Neural cell (in vitro differentiated cells): ENCODE data around the gene KLHL42. TPM values are rescaled to one million over a fixed set of nuclear protein-coding genes. Genes with fewer than 3 reads are reported as not detected.

ENCODE experiments used
- H2AFZ ChIP-seq: fragments of 200-600, 300-800 bp; sonication (generic), shearing (Covaris generic); 2 replicates; pipeline ENCODE4 v1.6.0; 2014; ENCODE audit warnings: low read depth, mild to moderate bottlenecking, antibody characterized with exemption, low read length, moderate library complexity
- H3F3A ChIP-seq: fragments of 200-600 bp; shearing (Covaris generic); 2 replicates; pipeline ENCODE4 v1.6.1; 2016; ENCODE audit warnings: mild to moderate bottlenecking, moderate library complexity, mixed read lengths, antibody characterized with exemption, low read length; ENCODE audit not compliant: insufficient read depth, poor library complexity, severe bottlenecking
- H3K27ac ChIP-seq: fragments of 200-600, 300-800 bp; sonication (generic), shearing (Covaris generic); 2 replicates; pipeline ENCODE4 v1.5.1; 2014; ENCODE audit warnings: mild to moderate bottlenecking, low read length, moderate library complexity
- H3K27me3 ChIP-seq: fragments of 300-800, 200-600 bp; sonication (generic), shearing (Covaris generic); 2 replicates; pipeline ENCODE4 v1.6.0; 2014; ENCODE audit warnings: mild to moderate bottlenecking, low read depth, low read length, moderate library complexity; ENCODE audit not compliant: insufficient read depth
- H3K36me3 ChIP-seq: fragments of 300-800, 200-600 bp; sonication (generic), shearing (Covaris generic); 2 replicates; pipeline ENCODE4 v1.5.1; 2014; ENCODE audit warnings: mild to moderate bottlenecking, antibody characterized with exemption, low read length, moderate library complexity; ENCODE audit not compliant: insufficient read depth
- H3K4me2 ChIP-seq: fragments of 300-800, 200-600 bp; sonication (generic), shearing (Covaris generic); 2 replicates; pipeline ENCODE4 v1.6.0; 2014; ENCODE audit warnings: mild to moderate bottlenecking, low read length
- H3K4me3 ChIP-seq: fragments of 300-800, 200-600 bp; sonication (generic), shearing (Covaris generic); 2 replicates; pipeline ENCODE4 v1.5.1; 2014; ENCODE audit warnings: mild to moderate bottlenecking, low read length, moderate library complexity
- H3K79me2 ChIP-seq: fragments of 200-600 bp; shearing (Covaris generic); replicated peaks from 2 replicates; pipeline ENCODE4 v1.6.0; 2014; ENCODE audit warnings: mild to moderate bottlenecking, low read length, moderate library complexity; ENCODE audit not compliant: insufficient read depth
- H3K9ac ChIP-seq: fragments of 300-800, 200-600 bp; sonication (generic), shearing (Covaris generic); 2 replicates; pipeline ENCODE4 v1.6.1; 2016; ENCODE audit warnings: mild to moderate bottlenecking, low read length, mixed read lengths
- H3K9me2 ChIP-seq: fragments of 200-600 bp; shearing (Covaris generic); 2 replicates; pipeline ENCODE4 v1.6.1; 2016; ENCODE audit warnings: mild to moderate bottlenecking, low read length, mixed read lengths; ENCODE audit not compliant: insufficient read depth
- H3K9me3 ChIP-seq: fragments of 200-600, 300-800 bp; sonication (generic), shearing (Covaris generic); 2 replicates; pipeline ENCODE4 v1.6.1; 2016; ENCODE audit warnings: mild to moderate bottlenecking, mixed run types, low read length, moderate library complexity, mixed read lengths
- H4K20me1 ChIP-seq: fragments of 200-600 bp; shearing (Covaris generic); 2 replicates; pipeline ENCODE4 v1.6.1; 2016; ENCODE audit warnings: mild to moderate bottlenecking, mixed run types; ENCODE audit not compliant: insufficient read depth
- CTCF ChIP-seq: fragments of 450-650 bp; IDR thresholded peaks from 2 replicates; pipeline ENCODE4 v1.5.1; 2014; ENCODE audit warnings: antibody characterized with exemption, mild to moderate bottlenecking, moderate library complexity; ENCODE audit not compliant: poor library complexity, severe bottlenecking
- EP300 ChIP-seq: fragments of 450-650 bp; conservative IDR thresholded peaks from 2 replicates; pipeline ENCODE4 v1.6.1; 2014; ENCODE audit warnings: antibody characterized with exemption, mild to moderate bottlenecking, moderate library complexity; ENCODE audit not compliant: poor library complexity, severe bottlenecking
- EZH2 ChIP-seq: fragments of 200-600, 300-800 bp; shearing (Covaris generic), sonication (generic); IDR thresholded peaks from 2 replicates; pipeline ENCODE4 v1.6.1; 2014; ENCODE audit warnings: antibody characterized with exemption, low read length, borderline replicate concordance, mild to moderate bottlenecking; ENCODE audit not compliant: insufficient read depth, poor library complexity, severe bottlenecking
- MXI1 ChIP-seq: fragments of 450-650 bp; conservative IDR thresholded peaks from 2 replicates; pipeline ENCODE4 v1.6.1; 2014; ENCODE audit warnings: antibody characterized with exemption, mild to moderate bottlenecking; ENCODE audit not compliant: poor library complexity, severe bottlenecking
- POLR2AphosphoS5 ChIP-seq: IDR thresholded peaks from 2 replicates; pipeline ENCODE4 v1.6.1; 2012
- RAD21 ChIP-seq: fragments of 450-650 bp; conservative IDR thresholded peaks from 2 replicates; pipeline ENCODE4 v1.6.1; 2014; ENCODE audit warnings: antibody characterized with exemption, mild to moderate bottlenecking, moderate library complexity
- REST ChIP-seq: IDR thresholded peaks from 2 replicates; pipeline ENCODE4 v1.6.1; 2012; ENCODE audit warnings: borderline replicate concordance
- SMC3 ChIP-seq: fragments of 450-650 bp; conservative IDR thresholded peaks from 2 replicates; pipeline ENCODE4 v1.6.1; 2014; ENCODE audit warnings: antibody characterized with exemption, mild to moderate bottlenecking, moderate library complexity; ENCODE audit not compliant: poor library complexity
- TAF1 ChIP-seq: IDR thresholded peaks from 2 replicates; pipeline ENCODE4 v1.6.1; 2012; ENCODE audit warnings: low read depth
- polyA plus RNA-seq: library from polyadenylated mRNA; depleted of rRNA; stranded (reverse); fragments of >200 nt; gene quantifications from 2 replicates; pipeline ENCODE4 v1.2.3, GENCODE V29; 2014

Gene KLHL42
- polyA plus RNA-seq, 1 donor from 2014 or later, result 52.2 TPM

GRCh38 chr12:27782481-27782880 lies 2.4 kb downstream of the KLHL42 start:
- no peak overlapping the region for H3K9ac ChIP-seq
- no peak overlapping the region for H3K27ac ChIP-seq
- TF ChIP-seq CTCF (no peak), MXI1 (no peak), REST (no peak), SMC3 (no peak), EP300 (no peak), POLR2AphosphoS5 (no peak), EZH2 (no peak), RAD21 (no peak), TAF1 (no peak)
- H3K36me3 ChIP-seq, result no peaks in the 10 kb centered on the region
- H2AFZ ChIP-seq, result no peak overlapping the region
- no peaks in the 10 kb centered on the region for H3K9me3 ChIP-seq
- H3K4me2 ChIP-seq, result peak overlapping the region; percentile 82
- peaks cover 48% of the 10 kb centered on the region for H3K79me2 ChIP-seq
- no peaks in the 10 kb centered on the region for H4K20me1 ChIP-seq
- H3F3A ChIP-seq, result peaks cover 4% of the 10 kb centered on the region
- no peaks in the 10 kb centered on the region for H3K27me3 ChIP-seq
- H3K4me3 ChIP-seq, result peak overlapping the region; percentile 95
- no peaks in the 10 kb centered on the region for H3K9me2 ChIP-seq

GRCh38 chr12:27785882-27786570 lies 6.0 kb downstream of the KLHL42 start:
- Histone ChIP-seq H3K4me3 (no peak overlapping the region), H3F3A (no peaks in the 10 kb centered on the region), H3K9ac (no peak overlapping the region), H3K9me2 (no peaks in the 10 kb centered on the region), H3K27ac (no peak overlapping the region), H3K9me3 (no peaks in the 10 kb centered on the region), H3K4me2 (no peak overlapping the region), H3K79me2 (peaks cover 49% of the 10 kb centered on the region), H2AFZ (no peak overlapping the region), H3K27me3 (no peaks in the 10 kb centered on the region), H4K20me1 (no peaks in the 10 kb centered on the region), H3K36me3 (no peaks in the 10 kb centered on the region)
- no peak for TF ChIP-seq EZH2
